A549 treated with dexamethasone at 1 μM for 4 hours (cell line): ENCODE results near the gene OR52E4. TPM values are rescaled to one million over a fixed set of nuclear protein-coding genes. Genes with fewer than 3 reads are reported as not detected.

Experiments
- total RNA-seq: library from RNA; stranded (reverse); fragments of 200-300 nt; extraction: Qiagen RNA extraction; gene quantifications from 5 replicates; pipeline ENCODE4 v1.2.3, GENCODE V29; 2022

The OR52E4 gene
- total RNA-seq, result not detected in 5 replicates

DNA sequence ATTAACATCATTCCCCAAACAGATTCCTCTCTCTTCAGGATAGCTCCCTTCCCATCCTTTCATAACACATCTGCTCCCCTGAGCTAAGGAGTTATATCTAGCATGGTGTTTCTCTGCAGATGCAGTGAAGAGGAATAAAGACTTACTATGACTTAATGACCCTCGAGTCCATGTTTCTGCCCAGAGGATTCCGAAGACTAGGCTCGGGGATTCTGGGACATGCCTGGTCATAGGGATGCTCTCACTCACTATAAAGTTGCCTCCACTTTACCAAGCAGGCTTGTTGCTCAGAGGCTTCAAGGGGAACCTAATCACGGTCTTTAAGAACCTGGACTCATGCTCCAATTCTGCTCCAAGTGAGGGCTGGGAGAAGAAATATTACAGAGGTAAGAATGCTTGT, at the start of gene OR52E4:
Gene OR52E4 (plus strand): TSS at position 301 of the 400 bp plus-strand sequence. CDS start 3,664 bp downstream, outside the sequence.

GRCh38 chr11:5841797-5842196, 38.6 kb upstream of the OR52E4 start, which contains the start of gene OR52E6:
TSS of gene OR52E6 (minus strand) at chr11:5841897. CDS start at chr11:5841897, 0 bp downstream.

GRCh38 chr11:5857590-5857989, 22.8 kb upstream of the OR52E4 start, which contains the start of gene OR52E8:
TSS of gene OR52E8 (minus strand) at chr11:5857690. CDS start at chr11:5857690, 0 bp downstream.

GRCh38 chr11:5892908-5893307, 12.5 kb downstream of the OR52E4 start, which contains the start of gene OR52E5:
TSS of gene OR52E5 (plus strand) at chr11:5893208. CDS start at chr11:5900777, 7,569 bp downstream.

Other genes starting within 250 kb of the OR52E4 start
- gene TRIM5, start 195.6 kb upstream of the OR52E4 start, total RNA-seq, result 8.6 to 10.0 TPM (median 9.2 TPM) in 5 replicates
- 0.73 to 1.5 TPM (median 0.84 TPM) in 5 replicates for gene TRIM22, start 190.8 kb upstream of the OR52E4 start, total RNA-seq
- not detected in 5 replicates for gene OR56B1, start 144.2 kb upstream of the OR52E4 start, total RNA-seq
- gene OR52N4, start 126.4 kb upstream of the OR52E4 start, total RNA-seq, result not detected in 5 replicates
- gene OR52N5, start 97.3 kb upstream of the OR52E4 start, total RNA-seq, result not detected in 5 replicates
- not detected in 5 replicates for gene OR52N1, start 89.4 kb upstream of the OR52E4 start, total RNA-seq
- gene OR52N2, start 71.7 kb upstream of the OR52E4 start, total RNA-seq, result not detected in 5 replicates
- gene OR52E6, start 38.7 kb upstream of the OR52E4 start, total RNA-seq, result not detected in 5 replicates
- not detected in 5 replicates for gene OR52E8, start 22.9 kb upstream of the OR52E4 start, total RNA-seq
- gene OR52E5, start 12.6 kb downstream of the OR52E4 start, total RNA-seq, result not detected in 5 replicates
- gene OR56A3, start 61.6 kb downstream of the OR52E4 start, total RNA-seq, result not detected in 5 replicates
- not detected in 5 replicates for gene OR56A5, start 87.9 kb downstream of the OR52E4 start, total RNA-seq
- gene OR52L1, start 106.4 kb downstream of the OR52E4 start, total RNA-seq, result not detected in 5 replicates
- not detected in 5 replicates for gene OR56A4, start 126.3 kb downstream of the OR52E4 start, total RNA-seq
- gene OR56A1, start 150.1 kb downstream of the OR52E4 start, total RNA-seq, result not detected in 5 replicates
- not detected in 5 replicates for gene OR56B4, start 227.1 kb downstream of the OR52E4 start, total RNA-seq